ENCODE results near the gene TIMP2.
"Not testable (repeated sequence)": the region's sequence is repeated elsewhere in the genome, so short reads cannot be mapped to it uniquely, and the experiment has no call there.

Gene TIMP2

GRCh38 chr17:78885956-78886355, 39.2 kb downstream of the TIMP2 start:
- no peak for DNase-seq

DNA sequence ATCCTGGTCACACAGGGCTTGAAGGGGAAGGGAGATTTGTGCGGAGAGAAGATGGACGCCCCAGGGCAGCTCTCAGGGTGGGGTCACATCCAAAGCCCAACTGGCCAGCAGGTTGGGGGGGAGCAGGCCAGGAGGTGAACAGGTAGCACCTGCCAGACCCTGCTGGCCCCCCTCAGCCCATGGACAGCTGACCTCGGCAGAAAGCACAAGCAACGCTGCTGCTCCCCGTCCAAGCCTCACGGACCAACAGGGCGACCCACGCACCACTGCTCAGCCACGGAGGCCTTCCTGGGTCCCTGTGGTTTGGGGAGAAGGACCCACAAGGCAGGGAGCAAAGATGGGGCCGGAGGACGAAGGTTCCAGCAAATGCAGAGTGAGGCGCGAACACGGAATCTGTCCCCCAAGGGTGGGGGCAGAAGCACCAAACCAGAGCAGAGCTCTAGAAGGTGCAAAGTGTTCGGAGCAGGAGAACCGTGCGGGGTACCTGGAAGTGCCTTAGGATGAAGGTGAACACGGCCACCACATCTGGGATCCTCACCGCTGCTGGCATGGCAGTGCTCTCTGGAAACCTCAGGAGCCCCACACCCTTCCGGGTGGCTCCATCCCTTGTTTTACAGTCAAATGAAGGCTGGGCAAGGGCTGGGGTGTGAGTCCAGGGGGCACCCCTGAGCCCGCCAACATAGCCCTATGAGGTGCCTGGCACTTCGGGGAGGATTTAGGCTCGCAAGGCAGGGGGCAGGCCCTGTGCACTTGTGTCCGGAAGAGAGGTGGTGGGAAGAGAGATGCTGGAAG, 40.1 kb downstream of the TIMP2 start:
- DNase-seq, result no peak

- no peak for DNase-seq
These were observed 40.9 kb downstream of the TIMP2 start for GRCh38 chr17:78884148-78884825.

DNA sequence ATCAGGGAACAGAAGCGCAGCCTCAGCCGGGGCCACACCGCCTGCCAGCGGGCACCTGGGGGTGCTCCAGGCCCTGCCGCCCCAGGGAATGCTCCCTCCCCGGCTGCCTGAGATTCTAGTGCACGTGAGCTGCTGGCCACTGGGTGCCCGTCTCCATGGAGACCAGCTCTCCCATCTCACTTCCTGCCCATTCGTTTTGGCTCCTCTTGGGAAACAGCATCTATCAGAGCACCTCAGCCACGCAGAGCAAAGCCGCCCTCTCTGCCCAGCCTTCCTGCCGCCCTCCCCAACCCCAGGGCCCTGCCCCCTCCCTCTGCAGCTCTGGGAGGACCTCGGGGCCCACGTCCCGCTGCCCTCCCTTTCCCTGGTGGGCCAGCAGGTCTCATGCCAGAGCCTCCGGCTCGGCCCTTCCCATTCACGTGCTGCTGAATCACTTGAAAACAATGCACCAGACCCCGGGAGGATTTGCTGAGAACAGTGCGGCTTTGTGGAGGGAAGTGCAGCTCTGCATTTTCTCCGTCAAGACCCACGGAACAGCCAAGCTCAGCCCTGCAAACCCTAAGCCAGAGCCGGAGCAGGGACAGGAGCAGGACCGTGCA, 41.6 kb downstream of the TIMP2 start:
- DNase-seq, result no peak

- DNase-seq, result no peak
These were observed 42.1 kb downstream of the TIMP2 start for GRCh38 chr17:78883089-78883532.

DNA sequence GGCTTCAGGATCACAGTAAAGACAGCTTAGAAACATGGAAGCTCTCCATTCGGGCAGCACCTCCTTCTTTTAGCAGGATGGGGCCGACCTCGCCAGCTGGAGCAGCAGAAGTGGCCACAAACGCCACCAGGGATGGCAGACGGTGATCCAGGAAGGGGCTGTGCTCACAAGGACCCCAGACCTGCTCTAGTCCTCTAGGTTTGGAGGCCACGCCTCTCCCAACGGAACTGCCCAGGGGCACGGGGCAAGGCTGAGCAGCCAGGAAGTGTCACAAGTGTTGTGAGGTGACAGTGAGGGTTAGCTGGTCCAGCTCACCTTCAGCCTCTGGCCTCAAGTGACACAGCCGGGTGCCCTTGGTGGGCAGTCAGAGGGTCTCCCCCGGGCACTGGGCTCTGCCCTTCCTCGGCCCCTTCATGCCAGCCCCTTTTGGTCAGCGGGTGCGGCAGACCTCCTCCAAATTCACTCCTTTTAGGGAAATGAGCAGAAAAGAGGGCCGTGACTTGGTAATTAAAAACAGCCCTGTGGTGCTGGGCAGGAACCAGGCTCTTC, 42.6 kb downstream of the TIMP2 start:
- no peak for DNase-seq

DNA sequence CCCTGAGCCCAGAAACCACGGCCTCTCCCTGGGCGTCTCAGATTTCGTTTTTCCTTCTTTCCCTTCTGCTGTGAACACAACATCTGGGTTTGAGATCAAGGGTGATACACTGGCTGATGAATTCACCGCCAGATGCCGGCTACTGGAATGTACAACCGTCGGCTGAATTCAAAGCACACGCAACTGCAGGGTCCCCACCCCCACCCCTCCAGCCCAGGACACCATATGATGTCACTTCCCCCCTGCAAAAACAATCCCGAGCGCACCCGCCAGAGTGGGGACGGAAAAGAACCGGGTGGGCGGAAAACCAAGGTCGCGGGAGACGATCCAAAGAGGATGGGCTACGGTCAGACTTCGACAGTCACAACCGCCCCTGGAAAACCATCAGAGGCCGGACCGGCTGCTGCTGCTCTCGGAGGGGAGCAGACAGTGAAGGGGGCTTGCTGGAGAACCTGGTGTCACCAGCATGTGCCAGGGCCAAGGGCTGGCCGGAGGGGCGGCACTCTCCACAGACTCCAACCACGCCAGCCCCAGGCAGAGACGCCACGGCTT, 45.5 kb downstream of the TIMP2 start:
- peak; percentile 60 for DNase-seq

GRCh38 chr17:78878871-78879527, 46.2 kb downstream of the TIMP2 start:
- DNase-seq, result no peak

- DNase-seq, result no peak
These were observed 46.9 kb downstream of the TIMP2 start for GRCh38 chr17:78878261-78878660.

- not testable (repeated sequence) for DNase-seq
These were observed 48.2 kb downstream of the TIMP2 start for GRCh38 chr17:78876954-78877517.

DNA sequence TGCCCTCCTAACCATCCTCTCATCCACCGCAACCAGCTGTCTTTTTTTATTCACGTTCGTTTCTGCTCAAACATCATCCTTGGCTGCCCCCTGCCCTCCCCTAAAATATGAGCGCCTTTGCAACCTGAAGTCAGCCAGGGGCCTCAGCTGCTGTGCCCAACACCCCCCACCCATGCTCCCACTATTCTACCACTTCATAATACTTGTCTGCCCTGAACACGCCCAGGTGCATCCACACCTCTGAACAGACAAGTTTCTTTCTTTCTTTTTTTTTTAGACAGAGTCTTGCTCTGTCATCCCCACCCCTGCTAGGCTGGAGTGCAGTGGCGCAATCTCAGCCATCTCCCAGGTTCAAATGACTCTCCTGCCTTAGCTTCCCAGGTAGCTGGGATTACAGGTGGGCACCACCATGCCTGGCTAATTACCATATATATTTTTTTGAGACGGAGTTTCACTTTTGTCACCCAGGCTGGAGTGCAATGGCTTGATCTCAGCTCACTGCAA, 49.0 kb downstream of the TIMP2 start:
- no peak for DNase-seq

GRCh38 chr17:78875363-78876093, 49.7 kb downstream of the TIMP2 start:
- DNase-seq, result no peak

GRCh38 chr17:78873519-78874340, 51.5 kb downstream of the TIMP2 start:
- no peak for DNase-seq

GRCh38 chr17:78872486-78872885, 52.7 kb downstream of the TIMP2 start:
- no peak for DNase-seq

GRCh38 chr17:78870621-78871020, 54.6 kb downstream of the TIMP2 start:
- DNase-seq, result no peak

DNA sequence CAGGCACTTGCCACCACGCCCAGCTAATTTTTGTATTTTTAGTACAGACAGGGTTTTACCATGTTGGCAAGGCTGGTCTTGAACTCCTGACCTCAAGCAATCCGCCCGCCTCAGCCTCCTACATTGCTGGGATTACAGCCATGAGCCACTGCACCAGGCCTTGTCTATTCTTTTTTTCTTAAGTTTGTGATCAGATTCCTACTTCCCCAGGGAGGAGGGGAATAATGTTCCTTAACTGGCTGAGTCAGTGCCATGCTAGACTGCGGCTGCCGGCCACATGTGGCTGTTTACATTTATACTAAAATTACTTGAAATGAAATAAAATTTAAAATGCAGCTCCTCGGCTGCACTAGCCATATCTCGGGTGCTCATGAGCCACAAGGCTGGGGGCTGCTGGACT, 56.8 kb downstream of the TIMP2 start:
- no peak for DNase-seq

- DNase-seq, result not testable (repeated sequence)
These were observed 58.1 kb downstream of the TIMP2 start for GRCh38 chr17:78867046-78867445.

GRCh38 chr17:78865682-78866390, 59.4 kb downstream of the TIMP2 start:
- DNase-seq, result peak; percentile 66

- DNase-seq, result no peak
These were observed 61.1 kb downstream of the TIMP2 start for GRCh38 chr17:78864117-78864516.
